MM.1S (cell line): ENCODE measurements around the gene UROS.

ENCODE experiments used
- DNase-seq: peaks from one replicate; pipeline ENCODE4 v3.0.0-alpha.2; 2015
- H2AFZ ChIP-seq: fragments of 300-600 bp; sonication (generic); 2 replicates; pipeline ENCODE4 v1.6.0; 2016; ENCODE audit warnings: antibody characterized with exemption, low read length
- H3F3A ChIP-seq: fragments of 300-600 bp; sonication (generic); 2 replicates; pipeline ENCODE4 v1.6.1; 2016; ENCODE audit warnings: mild to moderate bottlenecking, antibody characterized with exemption, low read length, moderate library complexity, mixed read lengths; ENCODE audit not compliant: insufficient read depth
- H3K27ac ChIP-seq: fragments of 300-600 bp; sonication (generic); 2 replicates; pipeline ENCODE4 v1.5.1; 2016; ENCODE audit warnings: mild to moderate bottlenecking, low read length
- H3K27me3 ChIP-seq: fragments of 300-600 bp; sonication (generic); replicated peaks from 2 replicates; pipeline ENCODE4 v1.6.0; 2016; ENCODE audit warnings: low read length; ENCODE audit not compliant: insufficient read depth
- H3K36me3 ChIP-seq: fragments of 300-600 bp; sonication (generic); replicated peaks from 2 replicates; pipeline ENCODE4 v1.6.1; 2016; ENCODE audit warnings: mild to moderate bottlenecking, low read length, mixed read lengths; ENCODE audit not compliant: insufficient read depth
- H3K4me1 ChIP-seq: fragments of 300-600 bp; sonication (generic); 2 replicates; pipeline ENCODE4 v1.6.1; 2016; ENCODE audit warnings: low read length, mixed read lengths
- H3K4me2 ChIP-seq: fragments of 300-600 bp; sonication (generic); 2 replicates; pipeline ENCODE4 v1.6.0; 2016; ENCODE audit warnings: low read depth, low read length
- H3K4me3 ChIP-seq: fragments of 300-600 bp; sonication (generic); 2 replicates; pipeline ENCODE4 v1.5.1; 2016; ENCODE audit warnings: low read length, mixed read lengths
- H3K79me2 ChIP-seq: fragments of 300-600 bp; sonication (generic); 2 replicates; pipeline ENCODE4 v1.6.1; 2016; ENCODE audit warnings: mixed run types, low read length, mixed read lengths
- H3K9ac ChIP-seq: fragments of 300-600 bp; sonication (generic); 2 replicates; pipeline ENCODE4 v1.6.1; 2016; ENCODE audit warnings: low read length, mixed read lengths
- H3K9me2 ChIP-seq: fragments of 300-600 bp; sonication (generic); replicated peaks from 2 replicates; pipeline ENCODE4 v1.6.1; 2016; ENCODE audit warnings: mild to moderate bottlenecking, low read length, mixed read lengths; ENCODE audit not compliant: insufficient read depth
- H3K9me3 ChIP-seq: fragments of 300-600 bp; sonication (generic); replicated peaks from 2 replicates; pipeline ENCODE4 v1.6.1; 2016; ENCODE audit warnings: mild to moderate bottlenecking, low read length, mixed read lengths; ENCODE audit not compliant: insufficient read depth
- H4K20me1 ChIP-seq: fragments of 300-600 bp; sonication (generic); 2 replicates; pipeline ENCODE4 v1.6.1; 2016; ENCODE audit warnings: mild to moderate bottlenecking, low read length, moderate library complexity, mixed read lengths; ENCODE audit not compliant: insufficient read depth
- CTCF ChIP-seq: fragments of 300-600 bp; sonication (generic); IDR thresholded peaks from 2 replicates; pipeline ENCODE4 v1.5.1; 2016; ENCODE audit warnings: antibody characterized with exemption, low read length, mixed read lengths
- EZH2 ChIP-seq: fragments of 300-600 bp; sonication (generic); optimal IDR thresholded peaks from 2 replicates; pipeline ENCODE3; 2017; ENCODE audit warnings: low read depth, mild to moderate bottlenecking, antibody characterized with exemption, low read length, mixed read lengths
- EZH2phosphoT487 ChIP-seq: fragments of 300-600 bp; sonication (generic); IDR thresholded peaks from 2 replicates; pipeline ENCODE4 v1.6.1; 2018; ENCODE audit warnings: antibody characterized with exemption, low read length

Gene UROS

DNA sequence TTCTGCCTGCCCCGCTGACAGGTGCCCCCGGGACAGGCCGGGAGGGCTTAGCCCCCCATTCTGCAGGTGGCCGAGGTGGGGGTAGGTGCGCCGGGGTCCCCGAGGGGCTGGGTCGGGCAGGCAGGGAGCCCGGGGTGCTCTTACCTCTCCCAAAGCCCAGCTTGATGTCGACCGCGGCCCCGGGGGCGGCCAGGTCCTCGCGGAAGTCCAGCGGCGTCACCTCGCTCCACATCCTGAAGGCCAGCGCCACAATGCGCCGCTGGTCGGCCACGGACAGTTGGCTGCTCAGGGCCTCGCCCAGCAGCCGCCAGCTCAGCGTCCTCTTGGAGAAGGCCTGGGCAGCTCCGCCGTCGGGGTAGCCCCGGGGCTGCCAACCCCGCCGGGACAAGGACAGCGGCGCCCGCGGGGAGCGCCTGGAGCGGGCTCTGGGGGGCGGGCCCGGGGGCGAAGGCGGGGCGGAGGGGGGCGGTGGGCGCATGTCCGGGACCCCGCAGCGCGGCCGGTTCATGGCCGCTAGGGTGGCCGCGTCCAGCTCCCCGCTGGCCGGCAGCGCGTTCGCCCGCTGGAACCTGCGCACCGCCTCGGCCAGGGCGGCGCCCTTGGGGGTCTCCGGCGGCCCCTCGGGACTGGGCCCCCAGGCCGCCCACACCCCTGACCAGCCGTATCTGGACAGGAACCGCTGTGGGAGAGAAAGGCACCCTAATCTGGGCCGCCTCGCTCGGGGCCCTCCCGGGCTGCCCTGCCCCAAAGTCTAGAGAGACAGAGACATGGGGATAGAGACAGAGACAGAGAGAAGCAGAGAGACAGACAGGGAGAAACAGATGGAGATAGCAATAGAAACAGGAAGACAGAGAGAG, 49.1 kb downstream of the UROS start:
- Histone ChIP-seq H3K36me3 (no peaks in the 10 kb centered on the region), H3K27me3 (no peaks in the 10 kb centered on the region)

GRCh38 chr10:125772864-125773180, 50.2 kb downstream of the UROS start:
- no peak for DNase-seq
- Histone ChIP-seq H3F3A (no peaks in the 10 kb centered on the region), H4K20me1 (no peaks in the 10 kb centered on the region), H3K36me3 (no peaks in the 10 kb centered on the region), H3K79me2 (no peaks in the 10 kb centered on the region), H3K9me2 (no peaks in the 10 kb centered on the region), H3K27ac (no peak overlapping the region), H3K4me3 (no peak overlapping the region), H3K9ac (no peak overlapping the region), H3K4me1 (no peaks in the 10 kb centered on the region), H3K9me3 (no peaks in the 10 kb centered on the region), H3K27me3 (no peaks in the 10 kb centered on the region), H3K4me2 (no peak overlapping the region), H2AFZ (no peak overlapping the region)
- TF ChIP-seq EZH2phosphoT487 (no peak), EZH2 (no peak), CTCF (no peak)

More for the DNA sequence above, 49.1 kb downstream of the UROS start:
- Histone ChIP-seq H3K9me3 (no peaks in the 10 kb centered on the region), H3F3A (no peaks in the 10 kb centered on the region), H3K4me3 (no peak overlapping the region), H2AFZ (no peak overlapping the region), H3K9ac (no peak overlapping the region), H3K4me1 (no peaks in the 10 kb centered on the region), H3K79me2 (no peaks in the 10 kb centered on the region), H3K4me2 (no peak overlapping the region), H3K9me2 (no peaks in the 10 kb centered on the region), H3K27ac (no peak overlapping the region), H4K20me1 (no peaks in the 10 kb centered on the region)
- DNase-seq: no peak
- TF ChIP-seq EZH2 (no peak), CTCF (no peak), EZH2phosphoT487 (no peak)

DNA sequence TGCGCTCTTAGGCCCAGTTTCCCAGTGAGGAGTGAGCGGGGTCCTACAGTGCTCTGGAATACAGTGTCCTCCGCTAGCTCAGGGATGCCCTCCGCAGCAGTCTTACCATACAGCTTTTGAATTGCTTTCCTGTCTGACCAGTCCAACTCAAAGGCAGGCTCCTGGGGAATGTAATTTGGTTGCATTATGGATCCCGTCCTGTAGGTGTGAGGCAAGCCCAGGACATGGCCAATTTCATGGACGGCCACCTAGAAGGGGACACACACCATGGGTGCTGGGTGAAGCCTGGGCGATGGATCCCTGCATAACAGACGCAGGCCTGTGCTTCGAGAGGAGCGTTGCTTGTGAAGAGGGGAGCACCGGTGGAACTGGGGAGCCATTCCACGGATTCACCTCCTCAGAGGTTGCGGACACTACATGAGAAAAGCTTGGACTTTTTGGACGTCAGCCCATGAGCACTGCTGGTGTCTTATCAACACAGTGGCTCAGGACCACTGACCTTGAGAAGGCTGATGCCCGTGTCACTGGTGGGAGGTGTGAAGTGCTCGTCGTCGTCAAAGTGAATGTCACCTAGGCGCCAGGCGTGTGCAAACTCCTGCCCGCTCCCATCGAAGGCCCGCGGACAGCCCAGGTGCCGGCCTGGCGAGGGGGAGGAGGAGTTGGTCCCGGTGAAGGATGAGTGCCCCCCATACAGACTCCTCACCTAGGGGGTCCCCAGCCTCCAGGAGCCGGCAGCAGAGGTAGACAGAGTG, 50.8 kb downstream of the UROS start:
- Histone ChIP-seq H3K4me2 (no peak overlapping the region), H3K4me1 (no peaks in the 10 kb centered on the region)
- DNase-seq: no peak

More for the DNA sequence above, 50.8 kb downstream of the UROS start:
- Histone ChIP-seq H3K27ac (no peak overlapping the region), H2AFZ (no peak overlapping the region), H3K4me3 (no peak overlapping the region), H3K9me3 (no peaks in the 10 kb centered on the region), H3K9me2 (no peaks in the 10 kb centered on the region), H3F3A (no peaks in the 10 kb centered on the region), H3K79me2 (no peaks in the 10 kb centered on the region), H3K36me3 (no peaks in the 10 kb centered on the region), H4K20me1 (no peaks in the 10 kb centered on the region), H3K9ac (no peak overlapping the region), H3K27me3 (no peaks in the 10 kb centered on the region)
- no peak for TF ChIP-seq CTCF
- no peak for TF ChIP-seq EZH2
- no peak for TF ChIP-seq EZH2phosphoT487
